H9 (cell line): Measurements from ENCODE around the gene NOS3. TPM values are rescaled to one million over a fixed set of nuclear protein-coding genes. Genes with fewer than 3 reads are reported as not detected.

Experiments
- DNase-seq: peaks from one replicate; pipeline ENCODE4 v3.0.0-alpha.2; 2017
- H2AFZ ChIP-seq: one replicate; pipeline ENCODE4 v1.6.1; 2013; ENCODE audit warnings: mild to moderate bottlenecking, low read length, control low read depth, moderate library complexity
- H2AK5ac ChIP-seq: 2 replicates; pipeline ENCODE4 v1.6.1; 2013; ENCODE audit warnings: low read length, control low read depth, mixed read lengths; ENCODE audit not compliant: insufficient read length
- H2BK120ac ChIP-seq: one replicate; pipeline ENCODE4 v1.6.1; 2013; ENCODE audit warnings: low read depth, mild to moderate bottlenecking, low read length, control low read depth, inconsistent platforms; ENCODE audit not compliant: poor library complexity, severe bottlenecking
- H2BK12ac ChIP-seq: 2 replicates; pipeline ENCODE4 v1.6.1; 2013; ENCODE audit warnings: low read length, control low read depth, mixed read lengths, low read depth; ENCODE audit not compliant: insufficient read length
- H2BK15ac ChIP-seq: 2 replicates; pipeline ENCODE4 v1.6.1; 2013; ENCODE audit warnings: low read depth, low read length, control low read depth
- H2BK20ac ChIP-seq: one replicate; pipeline ENCODE4 v1.6.1; 2013; ENCODE audit warnings: low read depth, mild to moderate bottlenecking, low read length, control low read depth, inconsistent platforms; ENCODE audit not compliant: poor library complexity, severe bottlenecking
- H2BK5ac ChIP-seq: 2 replicates; pipeline ENCODE4 v1.6.1; 2013; ENCODE audit warnings: low read length, control low read depth, mixed read lengths; ENCODE audit not compliant: insufficient read length
- H3K14ac ChIP-seq: 2 replicates; pipeline ENCODE4 v1.6.1; 2013; ENCODE audit warnings: low read length, control low read depth; ENCODE audit not compliant: insufficient read depth
- H3K18ac ChIP-seq: 2 replicates; pipeline ENCODE4 v1.6.1; 2013; ENCODE audit warnings: low read depth, mild to moderate bottlenecking, mixed read lengths, low read length, control low read depth; ENCODE audit not compliant: insufficient read length
- H3K23ac ChIP-seq: 2 replicates; pipeline ENCODE4 v1.6.1; 2013; ENCODE audit warnings: low read length, control low read depth, mixed read lengths, low read depth; ENCODE audit not compliant: insufficient read length
- H3K23me2 ChIP-seq: 2 replicates; pipeline ENCODE4 v1.6.1; 2013; ENCODE audit warnings: low read depth, mild to moderate bottlenecking, mixed read lengths, low read length, control low read depth; ENCODE audit not compliant: insufficient read length, poor library complexity, severe bottlenecking
- H3K27ac ChIP-seq: 2 replicates; pipeline ENCODE4 v1.5.1; 2013; ENCODE audit warnings: low read length, control low read depth, mixed read lengths, low read depth; ENCODE audit not compliant: insufficient read length
- H3K27me3 ChIP-seq: 2 replicates; pipeline ENCODE4 v1.6.1; 2013; ENCODE audit warnings: low read length, control low read depth, inconsistent platforms; ENCODE audit not compliant: insufficient read depth
- H3K4ac ChIP-seq: 2 replicates; pipeline ENCODE4 v1.6.1; 2013; ENCODE audit warnings: low read depth, mild to moderate bottlenecking, control low read depth, inconsistent platforms, low read length, moderate library complexity
- H3K4me1 ChIP-seq: 2 replicates; pipeline ENCODE4 v1.6.1; 2013; ENCODE audit warnings: low read length, control low read depth, inconsistent platforms; ENCODE audit not compliant: insufficient read depth
- H3K4me2 ChIP-seq: 2 replicates; pipeline ENCODE4 v1.6.1; 2013; ENCODE audit warnings: low read length, control low read depth, mixed read lengths; ENCODE audit not compliant: insufficient read length, insufficient read depth
- H3K56ac ChIP-seq: 2 replicates; pipeline ENCODE4 v1.6.1; 2013; ENCODE audit warnings: low read depth, mild to moderate bottlenecking, mixed read lengths, low read length, control low read depth; ENCODE audit not compliant: insufficient read length
- H3K79me1 ChIP-seq: 2 replicates; pipeline ENCODE4 v1.6.1; 2013; ENCODE audit warnings: low read depth, mild to moderate bottlenecking, moderate library complexity, low read length, control low read depth, inconsistent platforms; ENCODE audit not compliant: insufficient read depth, poor library complexity, severe bottlenecking
- H3K79me2 ChIP-seq: 2 replicates; pipeline ENCODE4 v1.6.1; 2013; ENCODE audit warnings: low read length, control low read depth, inconsistent platforms; ENCODE audit not compliant: insufficient read depth
- H3K9ac ChIP-seq: 2 replicates; pipeline ENCODE4 v1.6.1; 2013; ENCODE audit warnings: low read length, control low read depth, mixed read lengths; ENCODE audit not compliant: insufficient read length; ENCODE audit errors: extremely low read depth
- H3K9me3 ChIP-seq: one replicate; pipeline ENCODE4 v1.6.1; 2013; ENCODE audit warnings: low read depth, low read length, inconsistent platforms; ENCODE audit not compliant: control insufficient read depth
- H3T11ph ChIP-seq: one replicate; pipeline ENCODE4 v1.6.1; 2013; ENCODE audit warnings: mild to moderate bottlenecking, low read length, control low read depth, inconsistent platforms
- H4K20me1 ChIP-seq: one replicate; pipeline ENCODE4 v1.6.1; 2013; ENCODE audit not compliant: control insufficient read depth, insufficient read length, insufficient read depth
- H4K5ac ChIP-seq: 2 replicates; pipeline ENCODE4 v1.6.1; 2013; ENCODE audit warnings: low read depth, mild to moderate bottlenecking, mixed read lengths, low read length, control low read depth; ENCODE audit not compliant: insufficient read length
- H4K8ac ChIP-seq: replicated peaks from 2 replicates; pipeline ENCODE4 v1.6.1; 2013; ENCODE audit warnings: low read length, control low read depth, mixed read lengths, low read depth; ENCODE audit not compliant: insufficient read length
- H4K91ac ChIP-seq: 2 replicates; pipeline ENCODE4 v1.6.1; 2013; ENCODE audit warnings: low read depth, mild to moderate bottlenecking, moderate library complexity, mixed read lengths, low read length, control low read depth; ENCODE audit not compliant: insufficient read length
- H3K27ac Mint-ChIP-seq, 3 experiments: 2 replicates in 2 of 3; 3 replicates in 1 of 3; pipeline ENCODE4 v1.8.0; 2020 to 2021; ENCODE audit warnings: mixed read lengths in 3 of 3, mild to moderate bottlenecking in 1 of 3, moderate library complexity in 1 of 3
- H3K27me3 Mint-ChIP-seq: 2 replicates; pipeline ENCODE4 v1.8.0; 2021; ENCODE audit warnings: low read depth, mild to moderate bottlenecking, moderate library complexity, mixed read lengths
- H3K36me3 Mint-ChIP-seq, 3 experiments: 2 replicates in 2 of 3; 3 replicates in 1 of 3; pipeline ENCODE4 v1.8.0; 2020 to 2021; ENCODE audit warnings: low read depth in 3 of 3, mixed read lengths in 3 of 3; ENCODE audit not compliant: insufficient read depth in 1 of 3
- H3K4me1 Mint-ChIP-seq, 2 experiments: 2 replicates each; pipeline ENCODE4 v1.8.0; 2020; ENCODE audit warnings: mixed read lengths in 2 of 2
- H3K4me3 Mint-ChIP-seq, 2 experiments: 2 replicates in 1 of 2; 3 replicates in 1 of 2; pipeline ENCODE4 v1.8.0; 2020 to 2021; ENCODE audit warnings: mild to moderate bottlenecking in 2 of 2, mixed read lengths in 2 of 2, moderate library complexity in 1 of 2
- H3K9me3 Mint-ChIP-seq, 2 experiments: 2 replicates in 1 of 2; 3 replicates in 1 of 2; pipeline ENCODE4 v1.8.0; 2020; ENCODE audit warnings: mild to moderate bottlenecking in 2 of 2, mixed read lengths in 2 of 2, moderate library complexity in 1 of 2
- WGBS: extraction: QIAGEN DNeasy Blood & Tissue Kit; methylation state at CpG from one replicate; pipeline ENCODE4 v1.1.7; 2013; ENCODE audit warnings: missing lambda C conversion rate, low lambda C conversion rate, mixed read lengths; ENCODE audit not compliant: insufficient read length; ENCODE audit errors: extremely low coverage; 5-methylcytosine and 5-hydroxymethylcytosine counted together
- total RNA-seq: library from RNA; stranded (reverse); gene quantifications from 2 replicates; pipeline ENCODE4 v1.2.1, GENCODE V29; 2021
- TF ChIP-seq, protein P1 (sequence below): fragments of 200-600 bp; sonication (generic); conservative IDR thresholded peaks from 3 replicates; pipeline ENCODE4 v1.8.0; 2021; ENCODE audit warnings: antibody characterized with exemption, mild to moderate bottlenecking

Gene NOS3
- total RNA-seq, 1 experiment from 2014 or later: 4.5 TPM

DNA sequence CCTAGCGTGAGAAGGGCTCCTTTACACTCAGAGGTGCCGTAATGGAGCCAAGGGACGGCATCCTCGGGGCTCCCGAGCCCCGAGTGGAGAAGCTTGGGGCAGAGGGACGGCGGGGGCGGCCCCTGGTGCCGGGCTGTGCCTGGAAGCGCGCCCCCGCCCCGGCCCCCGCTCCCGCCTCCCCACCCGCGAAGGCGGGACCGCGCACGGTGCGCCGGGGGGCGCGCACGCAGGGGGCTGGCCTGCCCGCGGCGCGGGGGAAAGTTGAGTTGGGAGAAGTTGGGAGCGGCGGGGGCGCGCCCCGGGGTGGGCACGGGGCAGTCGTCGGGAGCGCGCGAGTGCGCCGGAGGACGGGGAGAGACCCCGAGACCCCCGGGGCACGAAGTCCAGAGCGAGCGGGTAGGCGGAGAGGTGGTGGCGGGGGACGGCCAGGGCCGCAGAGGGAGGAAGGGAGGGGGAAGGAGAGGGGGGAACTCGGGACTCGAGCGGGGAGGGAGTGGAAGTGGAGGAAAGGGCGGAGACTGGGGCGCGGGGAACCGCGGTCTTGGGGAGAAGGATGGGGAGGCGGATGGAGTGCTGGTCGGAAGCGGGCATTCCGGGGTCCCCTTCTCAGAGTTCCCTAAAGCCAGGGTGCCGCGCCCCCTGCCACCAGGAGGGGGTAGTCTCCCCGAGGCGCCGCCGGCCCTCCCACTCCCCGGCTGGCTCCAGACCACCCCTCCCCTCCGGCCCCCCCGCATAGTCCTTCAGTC, 68.7 kb downstream of the NOS3 start, which contains the start of gene SLC4A2:
TSS of gene SLC4A2 (plus strand) at position 223 of the 746 bp plus-strand sequence. CDS start 2,399 bp downstream, outside the sequence.
- peaks cover 41% of the 10 kb centered on the region for H3K23me2 ChIP-seq
- no peaks in the 10 kb centered on the region for H4K20me1 ChIP-seq
- H3K79me1 ChIP-seq: no peaks in the 10 kb centered on the region
- H2BK15ac ChIP-seq: no peak within 1 kb of the TSS
- H3K56ac ChIP-seq: no peak within 1 kb of the TSS
- Mint-ChIP-seq H3K27me3 (peaks cover 18% of the 10 kb centered on the region), H3K27ac (peak within 1 kb of the TSS in 2 of 3 experiments; percentile 82 to 93; a peak in 4 of 7 replicates), H3K9me3 (no peaks in the 10 kb centered on the region; a peak in 1 of 5 replicates), H3K4me1 (peaks cover 40 to 52% of the 10 kb centered on the region in 2 experiments), H3K36me3 (peaks cover 0 to 9% (median 6%) of the 10 kb centered on the region in 3 experiments; a peak in 6 of 7 replicates), H3K4me3 (peak within 1 kb of the TSS; percentile 78 to 91)
- H2BK120ac ChIP-seq: no peak within 1 kb of the TSS
- peak within 1 kb of the TSS; percentile 37; the same call in 1 of the 2 replicates for H3K14ac ChIP-seq
- no peak within 1 kb of the TSS for H4K8ac ChIP-seq
- H2AK5ac ChIP-seq: no peak within 1 kb of the TSS
- no peak within 1 kb of the TSS for H3K27ac ChIP-seq
- peak; percentile 69 for DNase-seq
- WGBS: no CpG with 5 or more reads among the region's 75 CpGs
- no peak within 1 kb of the TSS for H3K23ac ChIP-seq
- H2BK12ac ChIP-seq: no peak within 1 kb of the TSS
- H4K91ac ChIP-seq: no peak within 1 kb of the TSS
- H3T11ph ChIP-seq: no peak within 1 kb of the TSS
- H3K4ac ChIP-seq: no peak within 1 kb of the TSS
- H3K79me2 ChIP-seq: no peaks in the 10 kb centered on the region
- no peaks in the 10 kb centered on the region for H3K9me3 ChIP-seq
- no peak within 1 kb of the TSS for H4K5ac ChIP-seq
- no peak within 1 kb of the TSS for H2BK5ac ChIP-seq
- H3K27me3 ChIP-seq: no peaks in the 10 kb centered on the region; the same call in 1 of the 2 replicates
- no peak within 1 kb of the TSS for H2BK20ac ChIP-seq
- H2AFZ ChIP-seq: no peak within 1 kb of the TSS
- H3K18ac ChIP-seq: no peak within 1 kb of the TSS
- H3K9ac ChIP-seq: peak within 1 kb of the TSS; percentile 52
- H3K4me2 ChIP-seq: peak within 1 kb of the TSS; percentile 58
- TF ChIP-seq, protein P1, sequence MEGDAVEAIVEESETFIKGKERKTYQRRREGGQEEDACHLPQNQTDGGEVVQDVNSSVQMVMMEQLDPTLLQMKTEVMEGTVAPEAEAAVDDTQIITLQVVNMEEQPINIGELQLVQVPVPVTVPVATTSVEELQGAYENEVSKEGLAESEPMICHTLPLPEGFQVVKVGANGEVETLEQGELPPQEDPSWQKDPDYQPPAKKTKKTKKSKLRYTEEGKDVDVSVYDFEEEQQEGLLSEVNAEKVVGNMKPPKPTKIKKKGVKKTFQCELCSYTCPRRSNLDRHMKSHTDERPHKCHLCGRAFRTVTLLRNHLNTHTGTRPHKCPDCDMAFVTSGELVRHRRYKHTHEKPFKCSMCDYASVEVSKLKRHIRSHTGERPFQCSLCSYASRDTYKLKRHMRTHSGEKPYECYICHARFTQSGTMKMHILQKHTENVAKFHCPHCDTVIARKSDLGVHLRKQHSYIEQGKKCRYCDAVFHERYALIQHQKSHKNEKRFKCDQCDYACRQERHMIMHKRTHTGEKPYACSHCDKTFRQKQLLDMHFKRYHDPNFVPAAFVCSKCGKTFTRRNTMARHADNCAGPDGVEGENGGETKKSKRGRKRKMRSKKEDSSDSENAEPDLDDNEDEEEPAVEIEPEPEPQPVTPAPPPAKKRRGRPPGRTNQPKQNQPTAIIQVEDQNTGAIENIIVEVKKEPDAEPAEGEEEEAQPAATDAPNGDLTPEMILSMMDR: peak; percentile 61
- peaks cover 8% of the 10 kb centered on the region for H3K4me1 ChIP-seq
